Left kidney (tissue), 2 donors: ENCODE results near the gene GRM8. TPM values are rescaled to one million over a fixed set of nuclear protein-coding genes. Genes with fewer than 3 reads are reported as not detected.
"Not testable (repeated sequence)": the region's sequence is repeated elsewhere in the genome, so short reads cannot be mapped to it uniquely, and the experiment has no call there.

Experiments used
- DNase-seq: peaks from one replicate; pipeline ENCODE4 v3.0.0-alpha.2; 2013
- polyA plus RNA-seq: library from polyadenylated mRNA; unstranded; fragments of 120-200 nt; gene quantifications from one replicate; pipeline ENCODE4 v1.2.1, GENCODE V29; 2013; ENCODE audit not compliant: insufficient read length

Gene GRM8
- polyA plus RNA-seq, 1 donor = 10.4 TPM

GRCh38 chr7:126908564-126908963 is 344.2 kb downstream of the GRM8 start:
- not testable (repeated sequence) for DNase-seq

DNA sequence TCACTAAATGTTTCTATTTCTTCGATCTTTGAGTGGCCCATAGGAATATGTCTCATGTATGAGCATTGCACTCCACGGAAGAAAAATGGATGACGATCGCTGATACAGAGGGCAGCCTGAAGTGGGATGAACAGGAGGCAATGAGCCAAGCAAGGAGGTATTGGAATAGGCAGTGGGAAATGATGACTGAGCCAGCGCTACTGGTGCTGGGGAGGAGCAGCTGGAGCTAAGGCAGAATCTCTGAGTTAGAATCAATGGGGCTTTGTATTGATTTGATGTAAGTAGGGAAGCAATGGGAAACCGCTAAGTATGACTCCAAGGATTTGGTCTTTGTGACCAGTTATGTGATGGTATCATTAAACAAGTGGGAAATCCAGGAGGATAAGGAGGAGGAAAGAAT is 345.1 kb downstream of the GRM8 start:
- DNase-seq = not testable (repeated sequence)

- not testable (repeated sequence) for DNase-seq
Observed at GRCh38 chr7:126905255-126905654, 347.5 kb downstream of the GRM8 start.

- DNase-seq = not testable (repeated sequence)
Observed at GRCh38 chr7:126901041-126901765, 351.5 kb downstream of the GRM8 start.

- not testable (repeated sequence) for DNase-seq
Observed at GRCh38 chr7:126887980-126888379, 364.8 kb downstream of the GRM8 start.

- not testable (repeated sequence) for DNase-seq
Observed at GRCh38 chr7:126887560-126887959, 365.2 kb downstream of the GRM8 start.

GRCh38 chr7:126882730-126883129 is 370.0 kb downstream of the GRM8 start:
- DNase-seq = not testable (repeated sequence)

GRCh38 chr7:126881908-126882307 is 370.8 kb downstream of the GRM8 start:
- not testable (repeated sequence) for DNase-seq

DNA sequence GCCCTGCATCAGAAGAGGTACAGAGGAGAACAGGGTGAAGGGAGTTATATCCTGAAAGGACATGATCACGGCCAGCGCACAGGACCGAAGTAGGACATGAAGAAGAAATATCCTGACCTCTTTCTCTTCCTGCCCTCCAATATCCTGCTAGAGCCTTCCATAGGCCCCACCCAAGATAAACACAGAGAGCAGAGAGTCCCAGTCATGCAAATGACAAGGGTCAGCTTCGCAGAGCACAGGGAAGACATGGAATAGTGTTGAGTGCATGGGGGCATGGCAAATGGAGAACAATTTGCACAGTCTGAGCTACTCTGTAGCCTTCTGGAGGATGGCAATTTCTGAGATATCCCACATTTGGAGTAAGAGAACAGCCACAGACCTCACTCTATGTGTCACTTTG is 371.4 kb downstream of the GRM8 start:
- no peak for DNase-seq

- DNase-seq = not testable (repeated sequence)
Observed at GRCh38 chr7:126876536-126876935, 376.2 kb downstream of the GRM8 start.

GRCh38 chr7:126856691-126857291 is 395.9 kb downstream of the GRM8 start:
- no peak for DNase-seq

DNA sequence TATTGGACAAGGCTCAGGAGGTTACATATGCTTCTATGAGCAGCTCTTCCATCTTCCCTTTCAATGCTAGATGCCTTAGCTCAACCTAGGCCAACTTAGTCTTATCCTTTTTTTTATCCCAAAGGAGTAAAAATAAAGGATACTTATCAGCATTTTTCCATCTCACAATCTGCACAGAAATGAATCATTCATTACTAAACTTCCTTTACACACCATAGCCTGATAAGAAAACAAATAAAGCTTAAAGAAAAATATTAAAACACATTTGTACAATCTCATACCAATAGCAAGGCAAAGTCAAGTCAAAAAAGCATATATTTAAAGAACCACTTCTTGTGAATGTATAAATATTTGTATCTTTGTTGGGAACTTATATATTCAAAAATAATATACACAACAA is 407.4 kb downstream of the GRM8 start:
- no peak for DNase-seq

DNA sequence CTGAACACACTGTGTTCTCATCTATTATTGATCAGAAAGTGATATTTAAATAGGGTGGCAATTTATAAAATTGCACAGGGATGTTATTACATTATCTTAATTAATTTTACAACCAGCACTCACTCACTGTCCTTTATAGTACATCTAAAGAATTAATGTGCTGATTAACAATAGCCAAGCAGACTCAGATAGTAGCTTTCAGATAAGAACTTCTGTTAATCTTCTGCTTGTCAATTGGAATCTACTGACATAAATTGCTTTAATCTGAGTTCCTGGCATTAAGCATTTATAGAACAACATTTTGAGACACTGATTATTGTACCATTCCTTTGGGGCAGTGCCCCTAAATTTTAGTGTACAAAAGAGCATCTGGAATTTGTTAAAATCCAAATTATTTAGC is 408.9 kb downstream of the GRM8 start:
- DNase-seq = no peak

GRCh38 chr7:126843336-126843735 is 409.4 kb downstream of the GRM8 start:
- DNase-seq = no peak

- DNase-seq = no peak
Observed at GRCh38 chr7:126842451-126842850, 410.3 kb downstream of the GRM8 start.

GRCh38 chr7:126840869-126841268 is 411.9 kb downstream of the GRM8 start:
- DNase-seq = no peak

DNA sequence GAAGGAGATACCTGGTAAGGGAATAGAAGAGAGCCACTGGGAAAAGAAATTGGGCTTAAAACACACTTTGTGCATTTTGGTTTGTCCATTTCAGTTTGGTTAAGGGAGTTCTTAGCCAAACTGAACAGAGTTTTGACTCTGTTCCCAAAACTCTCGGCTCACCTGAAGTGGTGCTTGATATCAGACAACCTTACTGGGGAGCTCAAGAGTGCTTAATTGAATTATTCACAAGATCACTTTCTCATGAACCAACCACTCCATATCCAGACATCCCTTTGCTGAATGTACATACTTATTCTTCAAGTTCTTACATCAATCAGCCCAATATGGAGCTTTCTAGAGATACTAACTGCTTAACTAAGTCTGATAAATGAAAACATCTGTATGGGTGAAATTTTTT is 413.1 kb downstream of the GRM8 start:
- DNase-seq = no peak

- DNase-seq = no peak
Observed at GRCh38 chr7:126838194-126838593, 414.5 kb downstream of the GRM8 start.

DNA sequence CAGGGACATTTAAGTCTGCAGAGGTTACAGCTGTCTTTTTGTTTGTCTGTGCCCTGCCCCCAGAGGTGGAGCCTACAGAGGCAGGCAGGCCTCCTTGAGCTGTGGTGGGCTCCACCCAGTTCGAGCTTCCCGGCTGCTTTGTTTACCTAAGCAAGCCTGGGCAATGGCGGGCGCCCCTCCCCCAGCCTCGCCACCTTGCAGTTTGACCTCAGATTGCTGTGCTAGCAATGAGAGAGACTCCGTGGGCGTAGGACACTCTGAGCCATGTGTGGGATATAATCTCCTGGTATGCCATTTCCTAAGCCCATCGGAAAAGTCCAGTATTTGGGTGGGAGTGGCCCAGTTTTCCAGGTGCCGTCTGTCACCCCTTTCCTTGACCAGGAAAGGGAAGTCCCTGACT is 421.5 kb downstream of the GRM8 start:
- not testable (repeated sequence) for DNase-seq

DNA sequence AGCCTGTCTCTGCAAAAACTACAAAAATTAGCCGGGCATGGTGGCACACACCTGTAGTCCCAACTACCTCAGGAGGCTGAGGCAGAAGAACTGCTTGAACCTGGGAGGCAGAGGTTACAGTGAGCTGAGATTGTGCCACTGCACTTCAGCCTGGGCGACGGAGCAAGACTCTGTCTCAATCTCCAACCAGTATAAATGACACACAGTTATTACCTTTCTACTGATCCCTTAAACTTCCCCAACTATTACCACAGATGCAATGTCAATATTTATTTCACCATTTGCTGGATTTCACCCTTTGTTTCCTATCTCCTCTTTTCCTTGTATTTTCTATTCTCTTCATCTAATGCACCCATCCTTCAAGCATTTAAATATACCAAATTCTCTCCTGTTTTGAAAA is 431.8 kb downstream of the GRM8 start:
- DNase-seq = no peak

DNA sequence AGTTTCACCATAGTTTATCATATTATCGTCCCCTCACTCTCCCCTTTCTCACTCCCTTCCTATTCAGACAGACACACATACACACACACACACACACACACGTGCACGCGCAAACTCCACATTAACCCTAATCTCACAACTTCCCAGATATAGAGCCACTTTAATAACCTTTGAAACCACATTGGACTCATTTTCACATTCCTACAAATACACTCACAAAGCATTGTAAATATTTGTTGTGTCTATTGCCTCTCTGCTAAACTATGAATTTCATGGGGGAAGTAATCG is 433.6 kb downstream of the GRM8 start:
- DNase-seq = no peak

DNA sequence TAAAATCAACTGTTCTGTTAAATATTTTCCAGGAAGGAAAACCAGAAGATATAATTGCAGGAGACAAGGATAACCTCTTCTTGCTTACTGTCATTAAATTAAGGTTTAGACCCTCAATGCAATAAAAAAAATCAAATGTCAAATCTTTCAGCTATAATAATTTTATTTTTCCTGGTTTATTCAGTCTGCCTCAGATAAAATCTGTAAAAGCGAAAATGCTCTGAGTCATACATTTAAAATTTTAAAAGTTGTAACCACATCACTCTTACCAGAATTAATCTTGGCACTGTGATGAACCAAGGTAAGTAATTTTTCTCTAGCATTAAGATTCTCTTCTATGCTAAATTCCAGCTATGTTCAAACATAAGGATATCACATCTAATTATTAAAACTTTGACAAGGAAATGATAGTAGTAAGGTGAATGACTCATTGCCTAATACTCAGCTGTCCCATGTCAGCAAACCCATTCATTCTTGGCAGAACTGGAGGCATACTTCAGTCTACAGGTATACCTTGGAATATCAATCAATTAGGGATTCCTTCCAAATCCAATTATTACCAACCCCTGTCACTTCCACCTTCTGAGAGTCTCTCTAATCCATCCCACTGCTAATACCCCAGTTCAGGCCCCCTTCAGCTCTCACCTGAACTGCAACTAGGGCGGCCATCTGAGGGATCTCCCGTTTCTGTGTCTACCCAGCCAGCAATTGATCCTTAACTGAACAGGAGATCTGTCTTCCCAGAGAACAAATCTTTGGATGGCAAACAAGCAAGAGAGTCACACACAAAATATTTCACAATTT is 434.1 kb downstream of the GRM8 start:
- DNase-seq = no peak

GRCh38 chr7:126809188-126809587 is 443.6 kb downstream of the GRM8 start:
- DNase-seq = no peak
